KOPT-K1 (cell line): Measurements from ENCODE around the gene TCAP.
"Not testable (repeated sequence)": the region's sequence is repeated elsewhere in the genome, so short reads cannot be mapped to it uniquely, and the experiment has no call there.

ENCODE experiments used
- H3K27ac ChIP-seq: fragments of 200-600 bp; sonication (generic); 2 replicates; pipeline ENCODE4 v1.5.1; 2016; ENCODE audit warnings: antibody characterized with exemption, mild to moderate bottlenecking, low read depth, low read length; ENCODE audit not compliant: poor library complexity, severe bottlenecking
- H3K36me3 ChIP-seq: fragments of 200-600 bp; sonication (generic); 2 replicates; pipeline ENCODE4 v1.5.1; 2017; ENCODE audit warnings: antibody characterized with exemption, mild to moderate bottlenecking, low read length, moderate library complexity; ENCODE audit not compliant: insufficient read depth
- H3K9me3 ChIP-seq: fragments of 200-600 bp; sonication (generic); 2 replicates; pipeline ENCODE4 v1.5.1; 2017; ENCODE audit warnings: antibody characterized with exemption, low read length, mild to moderate bottlenecking; ENCODE audit not compliant: insufficient read depth, poor library complexity, severe bottlenecking

Gene TCAP

DNA sequence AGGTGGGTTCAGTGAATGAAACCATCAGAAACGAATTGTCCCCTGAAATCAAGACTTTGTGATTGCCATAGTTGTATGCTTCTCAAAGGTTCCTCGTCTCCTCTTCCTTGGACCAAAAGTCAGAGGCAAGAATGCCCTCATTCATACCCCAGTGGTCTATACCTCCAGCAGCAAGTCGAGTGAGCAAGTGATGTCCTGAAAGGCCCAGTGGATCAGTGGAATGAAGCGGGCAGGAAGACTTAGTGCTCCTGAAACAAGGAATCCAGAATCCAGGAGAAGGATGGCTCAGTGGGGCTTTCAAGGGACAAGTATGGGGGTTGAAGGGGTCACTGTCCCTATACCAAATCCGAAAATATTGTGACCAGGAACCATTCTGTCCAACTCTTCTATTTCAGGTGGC lies 29.4 kb downstream of the TCAP start:
- Histone ChIP-seq H3K27ac (no peak overlapping the region), H3K9me3 (no peaks in the 10 kb centered on the region), H3K36me3 (no peaks in the 10 kb centered on the region)

GRCh38 chr17:39695089-39695474 lies 29.9 kb downstream of the TCAP start:
- no peak overlapping the region for H3K27ac ChIP-seq
- no peaks in the 10 kb centered on the region for H3K9me3 ChIP-seq

GRCh38 chr17:39696731-39697130 lies 31.6 kb downstream of the TCAP start:
- no peaks in the 10 kb centered on the region for H3K9me3 ChIP-seq
- H3K27ac ChIP-seq, result no peak overlapping the region
- H3K36me3 ChIP-seq, result no peaks in the 10 kb centered on the region

More at GRCh38 chr17:39695089-39695474, 29.9 kb downstream of the TCAP start:
- H3K36me3 ChIP-seq, result no peaks in the 10 kb centered on the region

DNA sequence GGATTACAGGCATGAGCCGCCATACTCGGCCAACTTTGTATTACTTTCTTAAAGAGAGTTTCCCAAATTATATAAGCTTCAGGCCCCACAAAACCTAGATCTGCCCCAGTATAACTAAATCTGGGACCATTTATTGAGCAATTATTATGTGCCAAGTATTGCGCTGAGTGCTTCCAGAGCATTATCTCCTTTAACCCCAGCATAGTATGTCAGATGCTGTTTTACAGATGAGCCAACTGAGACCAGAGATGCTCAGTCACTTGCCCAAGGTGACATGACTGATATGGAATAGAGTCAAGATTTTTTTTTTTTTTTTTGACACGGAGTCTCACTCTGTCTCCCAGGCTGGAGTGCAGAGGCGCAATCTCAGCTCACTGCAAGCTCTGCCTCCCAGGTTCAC lies 32.8 kb downstream of the TCAP start:
- Histone ChIP-seq H3K36me3 (no peaks in the 10 kb centered on the region), H3K9me3 (no peaks in the 10 kb centered on the region), H3K27ac (no peak overlapping the region)

- H3K9me3 ChIP-seq, H3K27ac ChIP-seq, H3K36me3 ChIP-seq: not testable (repeated sequence)
Observed at GRCh38 chr17:39699157-39699817, 34.1 kb downstream of the TCAP start.

DNA sequence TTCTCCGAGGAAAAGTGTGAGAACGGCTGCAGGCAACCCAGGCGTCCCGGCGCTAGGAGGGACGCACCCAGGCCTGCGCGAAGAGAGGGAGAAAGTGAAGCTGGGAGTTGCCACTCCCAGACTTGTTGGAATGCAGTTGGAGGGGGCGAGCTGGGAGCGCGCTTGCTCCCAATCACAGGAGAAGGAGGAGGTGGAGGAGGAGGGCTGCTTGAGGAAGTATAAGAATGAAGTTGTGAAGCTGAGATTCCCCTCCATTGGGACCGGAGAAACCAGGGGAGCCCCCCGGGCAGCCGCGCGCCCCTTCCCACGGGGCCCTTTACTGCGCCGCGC lies 34.6 kb downstream of the TCAP start, which contains the start of gene ERBB2:
ERBB2 (plus strand) TSS at position 247 of the 330 bp plus-strand sequence. CDS start 175 bp downstream, outside the sequence.
- Histone ChIP-seq H3K36me3 (no peaks in the 10 kb centered on the region), H3K27ac (no peak within 1 kb of the TSS), H3K9me3 (no peaks in the 10 kb centered on the region)

GRCh38 chr17:39700148-39700987 lies 35.2 kb downstream of the TCAP start:
- Histone ChIP-seq H3K27ac (no peak overlapping the region), H3K36me3 (no peaks in the 10 kb centered on the region), H3K9me3 (no peaks in the 10 kb centered on the region)

- Histone ChIP-seq H3K36me3 (no peaks in the 10 kb centered on the region), H3K9me3 (no peaks in the 10 kb centered on the region), H3K27ac (no peak overlapping the region)
Observed at GRCh38 chr17:39701012-39701783, 36.0 kb downstream of the TCAP start.

DNA sequence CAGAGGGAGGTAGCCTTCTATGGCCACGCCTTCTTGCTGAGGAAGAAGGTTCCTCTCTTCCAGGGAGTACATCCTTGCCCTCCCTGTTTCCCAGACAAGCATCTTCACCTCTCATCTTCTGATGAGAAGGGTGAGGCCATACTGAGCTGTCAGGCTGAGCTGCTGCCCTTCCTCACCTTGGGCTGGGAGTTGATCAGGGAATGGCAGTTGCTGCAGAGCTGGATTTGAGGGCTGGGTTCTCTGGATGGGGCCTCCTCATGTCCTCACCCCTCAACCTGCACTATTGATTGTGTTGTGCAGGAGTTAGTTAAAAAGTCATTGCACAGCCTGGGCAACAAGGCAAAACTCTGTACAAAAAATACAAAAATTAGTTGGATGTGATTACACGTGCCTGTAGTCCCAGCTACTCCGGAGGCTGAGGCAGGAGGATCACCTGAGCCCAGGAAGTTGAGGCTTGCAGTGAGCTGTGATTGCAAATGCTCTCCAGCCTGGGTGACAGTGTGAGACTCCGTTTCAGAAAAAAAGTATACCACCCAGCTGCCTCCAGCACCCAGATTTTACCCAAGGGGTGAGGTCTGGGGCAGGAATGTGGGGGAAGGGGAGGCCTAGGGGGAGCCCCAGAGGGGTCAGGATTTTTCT lies 36.8 kb downstream of the TCAP start:
- H3K27ac ChIP-seq, result no peak overlapping the region
- no peaks in the 10 kb centered on the region for H3K36me3 ChIP-seq
- no peaks in the 10 kb centered on the region for H3K9me3 ChIP-seq

- H3K9me3 ChIP-seq, result no peaks in the 10 kb centered on the region
- H3K27ac ChIP-seq, result no peak overlapping the region
- H3K36me3 ChIP-seq, result no peaks in the 10 kb centered on the region
Observed at GRCh38 chr17:39702901-39703893, 38.0 kb downstream of the TCAP start.

- H3K27ac ChIP-seq, result no peak overlapping the region
- no peaks in the 10 kb centered on the region for H3K36me3 ChIP-seq
- H3K9me3 ChIP-seq, result no peaks in the 10 kb centered on the region
Observed at GRCh38 chr17:39703913-39704312, 38.8 kb downstream of the TCAP start.

DNA sequence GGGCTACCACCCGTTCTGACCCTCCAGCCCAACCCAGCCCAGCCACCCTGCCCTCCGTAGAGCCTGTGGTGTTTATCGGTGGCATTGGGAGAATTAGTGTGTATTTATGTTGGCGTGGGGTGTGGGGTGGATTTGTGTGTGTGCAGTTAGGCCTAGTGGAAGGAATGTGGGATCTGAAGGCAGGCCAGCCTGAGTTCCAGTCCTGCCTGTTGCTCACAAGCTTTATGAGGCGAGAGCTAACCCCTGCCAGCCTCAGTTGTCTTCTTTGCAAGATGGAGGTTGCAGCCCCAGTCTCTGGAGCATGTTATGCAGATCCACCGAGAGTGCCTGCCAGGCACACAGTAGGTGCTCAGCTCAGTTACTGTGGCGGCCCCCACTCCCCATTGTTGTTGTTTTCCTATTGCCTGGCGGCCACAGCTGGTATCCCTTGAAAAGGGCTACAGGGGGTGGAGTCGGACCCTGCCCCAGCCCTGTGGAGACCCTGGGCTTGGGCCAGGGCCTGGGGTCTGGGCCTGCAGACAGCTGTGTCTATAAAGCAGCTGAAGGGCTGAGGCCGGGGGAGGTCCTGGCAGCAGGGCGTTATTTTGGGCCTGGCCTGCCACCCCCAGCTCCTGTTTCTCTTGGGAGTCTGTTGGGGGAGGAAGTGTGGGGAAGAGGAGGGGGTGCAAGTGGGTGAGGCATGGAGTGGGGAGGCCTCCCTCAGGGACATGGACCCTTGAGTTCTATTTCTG lies 39.8 kb downstream of the TCAP start:
- Histone ChIP-seq H3K27ac (no peak overlapping the region), H3K9me3 (no peaks in the 10 kb centered on the region), H3K36me3 (no peaks in the 10 kb centered on the region)

GRCh38 chr17:39705786-39706348 lies 40.7 kb downstream of the TCAP start:
- Histone ChIP-seq H3K36me3 (no peaks in the 10 kb centered on the region), H3K9me3 (no peaks in the 10 kb centered on the region), H3K27ac (no peak overlapping the region)
